Fibroblast of skin of right quadriceps (primary cell): Measurements from ENCODE around the gene CPAMD8.
"Not testable (repeated sequence)": the region's sequence is repeated elsewhere in the genome, so short reads cannot be mapped to it uniquely, and the experiment has no call there.

Experiments
- DNase-seq: peaks from one replicate; pipeline ENCODE4 v3.0.0-alpha.2; 2013

The CPAMD8 gene

GRCh38 chr19:16944626-16945363, 81.8 kb downstream of the CPAMD8 start:
- no peak for DNase-seq

- no peak for DNase-seq
Observed at GRCh38 chr19:16943942-16944625, 82.5 kb downstream of the CPAMD8 start.

- DNase-seq = not testable (repeated sequence)
Observed at GRCh38 chr19:16943090-16943489, 83.5 kb downstream of the CPAMD8 start.

GRCh38 chr19:16942583-16942982, 84.0 kb downstream of the CPAMD8 start:
- DNase-seq = no peak

GRCh38 chr19:16940626-16941025, 86.0 kb downstream of the CPAMD8 start:
- DNase-seq = no peak

- not testable (repeated sequence) for DNase-seq
Observed at GRCh38 chr19:16940063-16940462, 86.5 kb downstream of the CPAMD8 start.

GRCh38 chr19:16938211-16938610, 88.4 kb downstream of the CPAMD8 start:
- DNase-seq = no peak

- not testable (repeated sequence) for DNase-seq
Observed at GRCh38 chr19:16937796-16938195, 88.8 kb downstream of the CPAMD8 start.

GRCh38 chr19:16936901-16937300, 89.7 kb downstream of the CPAMD8 start:
- DNase-seq = no peak

- DNase-seq = no peak
Observed at GRCh38 chr19:16934489-16934888, 92.1 kb downstream of the CPAMD8 start.

- no peak for DNase-seq
Observed at GRCh38 chr19:16931306-16931705, 95.3 kb downstream of the CPAMD8 start.

- DNase-seq = no peak
Observed at GRCh38 chr19:16930753-16931152, 95.9 kb downstream of the CPAMD8 start.

- DNase-seq = no peak
Observed at GRCh38 chr19:16928916-16929315, 97.7 kb downstream of the CPAMD8 start.

- DNase-seq = no peak
Observed at GRCh38 chr19:16928351-16928750, 98.3 kb downstream of the CPAMD8 start.

- no peak for DNase-seq
Observed at GRCh38 chr19:16927883-16928282, 98.7 kb downstream of the CPAMD8 start.

GRCh38 chr19:16922949-16923348, 103.7 kb downstream of the CPAMD8 start:
- DNase-seq = no peak

- DNase-seq = no peak
Observed at GRCh38 chr19:16922592-16922934, 104.0 kb downstream of the CPAMD8 start.

GRCh38 chr19:16921766-16922591, 104.6 kb downstream of the CPAMD8 start:
- no peak for DNase-seq

- peak; percentile 83 for DNase-seq
Observed at GRCh38 chr19:16920816-16921529, 105.6 kb downstream of the CPAMD8 start.

- no peak for DNase-seq
Observed at GRCh38 chr19:16919496-16919895, 107.1 kb downstream of the CPAMD8 start.

GRCh38 chr19:16917401-16917800, 109.2 kb downstream of the CPAMD8 start:
- no peak for DNase-seq

- no peak for DNase-seq
Observed at GRCh38 chr19:16915734-16916133, 110.9 kb downstream of the CPAMD8 start.

- DNase-seq = no peak
Observed at GRCh38 chr19:16915135-16915534, 111.5 kb downstream of the CPAMD8 start.
